OCI-LY1 (cell line): Measurements from ENCODE around the gene CC2D2A.

Experiments used
- CTCF ChIP-seq: fragments of 200-600 bp; sonication (generic), shearing (Covaris generic); IDR thresholded peaks from 2 replicates; pipeline ENCODE4 v1.5.1; 2017; ENCODE audit warnings: mild to moderate bottlenecking, antibody characterized with exemption, low read length, moderate library complexity, mixed read lengths
- EZH2 ChIP-seq: fragments of 200-600 bp; sonication (generic), shearing (Covaris generic); IDR thresholded peaks from 2 replicates; pipeline ENCODE4 v1.8.0; 2017; ENCODE audit warnings: borderline replicate concordance, mixed run types, mild to moderate bottlenecking, antibody characterized with exemption, low read length, moderate library complexity, mixed read lengths

GRCh38 chr4:15558561-15558960, 88.9 kb downstream of the CC2D2A start:
- TF ChIP-seq CTCF (no peak), EZH2 (no peak)
